GM04503 (cell line): ENCODE measurements around the gene CDR2.

Experiments
- DNase-seq: peaks from one replicate; pipeline ENCODE4 v3.0.0-alpha.2; 2012; ENCODE audit warnings: low read depth

Gene CDR2

DNA sequence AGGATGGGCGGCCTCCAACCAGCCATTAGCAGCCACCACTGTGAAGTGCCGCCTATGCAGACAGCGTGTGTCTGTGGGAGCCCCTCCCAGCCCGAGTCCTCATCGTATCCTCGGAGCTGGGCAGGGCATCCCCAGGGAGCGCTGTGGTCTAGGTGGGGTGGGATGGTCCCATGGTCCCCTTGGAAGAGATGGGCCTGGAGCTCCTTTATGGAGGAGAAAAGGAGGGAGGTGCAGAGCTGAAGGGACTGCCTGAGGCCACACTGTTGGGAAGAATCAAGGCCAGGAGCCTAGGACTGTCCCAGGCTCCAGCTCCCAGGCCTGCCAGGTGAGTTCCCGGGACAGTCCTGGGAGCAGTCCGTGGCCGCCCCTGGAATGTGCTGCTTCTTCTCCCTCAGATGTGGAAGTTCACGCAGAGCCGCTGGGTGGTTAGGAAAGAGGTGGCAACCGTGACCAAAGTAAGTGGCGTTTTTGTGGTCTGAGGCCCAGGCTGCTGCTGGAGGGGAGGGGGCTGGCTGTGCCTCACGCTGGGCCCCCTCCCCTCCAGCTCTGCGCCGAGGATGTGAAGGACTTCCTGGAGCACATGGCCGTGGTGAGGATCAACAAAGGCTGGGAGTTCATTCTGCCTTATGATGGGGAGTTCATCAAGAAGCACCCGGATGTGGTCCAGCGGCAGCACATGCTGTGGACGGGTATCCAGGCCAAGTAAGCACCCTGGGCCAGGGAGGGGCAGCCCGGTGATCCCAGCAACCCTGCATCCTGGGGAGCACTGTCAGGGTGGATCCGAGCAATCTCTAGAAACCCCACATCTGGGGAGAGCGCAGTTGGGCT is 50.2 kb downstream of the CDR2 start:
- DNase-seq: no peak

DNA sequence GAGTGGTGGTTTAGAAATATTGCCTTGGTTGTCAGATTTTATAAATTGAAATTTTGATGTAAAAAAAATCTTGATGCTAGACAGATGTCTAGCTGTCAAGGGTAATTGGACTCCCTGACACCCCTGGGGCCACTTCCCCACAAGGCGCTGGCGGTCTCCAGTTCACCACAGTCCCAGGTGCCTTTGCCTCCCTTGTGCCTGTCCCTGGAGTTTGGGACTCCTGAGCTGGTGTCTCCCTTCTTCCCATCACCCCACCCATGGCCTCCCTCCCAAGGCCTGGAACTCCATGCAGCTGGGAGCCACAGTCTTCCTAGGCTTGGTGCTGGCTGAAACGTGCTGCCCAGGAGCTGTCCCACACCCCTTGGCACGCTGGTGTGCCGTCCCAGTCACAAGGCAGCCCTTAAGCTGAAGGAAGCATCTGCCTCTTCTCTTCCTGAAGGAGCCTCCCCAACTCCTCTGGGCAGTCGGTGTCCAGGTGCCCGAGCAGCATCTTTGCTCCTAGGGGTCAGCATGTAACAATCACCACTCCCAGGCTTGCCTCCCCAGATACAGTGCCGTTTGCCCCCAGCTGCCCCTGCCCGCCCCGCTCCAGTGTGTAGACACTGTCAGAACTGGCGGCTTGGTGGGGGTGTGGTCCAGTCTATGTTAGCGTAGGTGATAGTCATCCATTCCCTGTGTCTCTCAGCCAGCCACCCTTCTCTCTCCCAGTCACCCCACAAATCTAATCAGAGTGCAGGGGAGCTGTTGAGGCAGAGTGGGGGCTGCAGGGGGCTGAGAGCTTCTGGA is 51.1 kb downstream of the CDR2 start:
- no peak for DNase-seq

DNA sequence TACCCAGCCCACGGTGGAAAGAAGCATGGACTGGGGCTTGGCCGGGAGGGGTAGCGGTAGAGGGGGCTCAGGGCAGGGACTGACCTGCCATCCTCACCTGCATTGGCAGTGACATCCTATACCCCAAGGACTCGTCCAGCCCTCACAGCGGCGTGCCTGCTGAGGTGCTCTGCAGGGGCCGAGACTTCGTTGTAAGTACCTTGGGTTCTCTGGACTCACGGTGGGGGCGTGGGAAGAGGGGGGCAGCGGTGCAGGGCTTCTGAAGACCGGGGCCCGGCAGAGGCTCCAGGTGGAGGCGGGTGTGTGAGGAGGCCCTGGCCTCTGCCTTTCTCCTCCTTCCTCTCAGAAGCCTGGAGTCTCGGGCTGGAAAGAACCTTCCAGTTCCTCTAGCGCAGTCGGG is 51.7 kb downstream of the CDR2 start:
- DNase-seq: no peak

DNA sequence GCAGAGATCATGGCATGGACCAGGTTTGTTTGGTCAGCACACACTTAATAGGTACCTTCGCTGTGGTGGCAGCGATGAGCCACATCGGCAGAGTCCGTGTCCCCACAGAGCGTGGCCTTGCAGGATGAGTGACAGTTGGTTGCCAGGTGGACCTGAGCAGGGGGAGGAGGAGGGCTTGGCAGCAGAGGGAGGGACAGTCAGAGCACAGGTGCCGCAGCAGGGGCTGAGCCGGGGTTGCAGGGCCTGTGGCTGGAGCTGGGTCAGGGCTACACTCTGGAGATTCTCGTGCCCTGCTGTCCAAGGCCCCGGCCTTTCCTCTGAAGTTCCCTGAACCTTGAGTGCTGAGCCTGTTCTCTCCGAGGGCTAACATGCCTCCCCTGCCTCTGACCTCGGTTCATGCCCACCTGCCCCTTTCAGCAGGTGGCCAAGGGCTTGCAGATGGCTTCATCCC is 52.4 kb downstream of the CDR2 start:
- no peak for DNase-seq

DNA sequence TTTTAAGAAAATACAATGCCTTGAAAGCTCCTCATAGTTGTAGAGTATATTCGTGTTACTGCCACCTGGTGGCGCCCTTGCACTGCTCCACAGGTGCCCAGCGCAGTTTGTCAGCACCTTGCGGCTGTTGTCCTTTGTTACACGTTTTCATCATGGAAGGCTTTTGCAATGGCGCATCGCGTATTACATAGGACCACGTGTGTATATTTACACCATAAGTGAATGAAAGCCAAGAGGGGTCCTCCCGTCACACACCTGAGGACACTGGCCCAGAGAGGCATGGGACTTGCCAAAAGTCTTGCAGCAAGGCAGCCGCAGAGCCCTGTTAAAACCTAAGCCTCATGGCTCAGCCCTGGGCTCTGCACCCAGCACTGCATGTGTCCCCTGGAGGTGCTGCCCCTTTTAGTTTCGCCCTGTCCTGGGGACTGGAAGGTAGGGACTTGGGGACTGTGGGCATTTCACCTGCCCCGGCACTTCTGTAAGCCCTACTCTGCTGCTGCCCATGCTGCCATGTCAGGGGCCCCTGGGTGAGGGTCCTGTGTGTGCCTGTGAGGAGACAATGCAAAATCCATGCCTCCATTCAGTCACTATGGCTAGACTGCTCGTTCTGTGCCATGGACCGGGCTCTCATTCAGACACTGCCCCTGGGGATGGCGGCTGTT is 52.9 kb downstream of the CDR2 start:
- peak; percentile 10 for DNase-seq

DNA sequence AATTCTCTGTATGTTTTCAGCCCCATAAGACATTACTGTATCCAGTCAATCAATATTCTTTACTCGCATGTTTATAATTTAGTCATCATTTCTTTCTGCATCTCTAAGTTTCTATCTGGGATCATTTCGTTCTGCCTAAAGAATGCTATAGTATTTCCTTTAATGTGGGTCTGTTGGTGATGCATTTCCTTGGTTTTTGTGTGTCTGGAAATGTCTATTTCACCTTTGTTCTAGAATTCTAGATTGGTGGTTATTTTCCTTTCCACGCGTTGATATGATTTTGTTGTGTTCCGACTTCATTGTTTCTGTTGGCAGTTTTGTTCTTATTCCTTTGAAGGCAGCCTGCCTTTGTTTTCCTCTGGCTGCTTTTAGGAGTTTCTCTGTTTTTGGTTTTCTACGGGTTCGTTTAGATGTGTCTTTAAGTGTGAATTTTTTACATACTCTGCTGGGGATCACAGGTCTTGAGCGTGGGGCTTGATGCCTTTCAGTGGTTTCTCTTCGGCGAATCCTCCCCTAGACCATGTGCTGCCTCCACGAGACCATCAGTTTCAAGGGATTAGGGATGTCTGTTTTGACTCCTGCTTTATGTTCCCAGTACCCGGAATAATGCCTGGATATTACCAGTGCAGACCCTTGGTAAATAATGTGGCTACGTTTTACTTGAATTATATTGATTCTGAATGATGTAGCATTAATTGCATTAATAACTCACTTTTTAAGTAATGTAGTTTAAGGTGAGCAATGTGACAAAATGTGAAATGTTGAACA is 53.7 kb downstream of the CDR2 start:
- DNase-seq: no peak

DNA sequence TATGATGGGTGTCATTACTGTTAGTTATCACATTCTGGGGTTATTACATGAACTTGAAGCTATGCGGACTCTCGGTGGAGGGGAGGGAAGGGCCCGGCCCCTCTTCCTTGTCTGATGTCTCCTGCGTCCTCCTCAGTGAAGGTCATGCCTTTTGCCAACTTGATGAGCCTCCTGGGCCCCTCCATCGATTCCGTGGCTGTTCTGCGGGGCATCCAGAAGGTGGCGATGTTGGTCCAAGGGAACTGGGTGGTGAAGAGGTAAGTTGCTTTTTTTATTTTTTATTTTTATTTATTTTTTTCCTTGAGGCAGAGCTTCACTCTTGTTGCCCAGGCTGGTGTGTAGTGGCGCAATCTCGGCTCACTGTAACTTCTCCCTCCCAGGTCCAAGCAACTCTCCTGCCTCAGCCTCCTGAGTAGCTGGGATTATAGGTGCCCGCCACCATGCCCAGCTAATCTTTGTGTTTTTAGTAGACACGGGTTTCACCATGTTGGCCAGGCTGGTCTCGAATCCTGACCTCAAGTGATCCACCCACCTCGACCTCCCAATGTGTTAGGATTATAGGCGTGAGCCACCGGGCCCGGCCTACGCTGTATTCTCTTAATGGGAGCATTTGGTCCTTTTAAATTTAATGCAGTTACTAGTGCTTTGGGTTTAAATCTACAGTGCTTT is 55.6 kb downstream of the CDR2 start:
- DNase-seq: no peak

DNA sequence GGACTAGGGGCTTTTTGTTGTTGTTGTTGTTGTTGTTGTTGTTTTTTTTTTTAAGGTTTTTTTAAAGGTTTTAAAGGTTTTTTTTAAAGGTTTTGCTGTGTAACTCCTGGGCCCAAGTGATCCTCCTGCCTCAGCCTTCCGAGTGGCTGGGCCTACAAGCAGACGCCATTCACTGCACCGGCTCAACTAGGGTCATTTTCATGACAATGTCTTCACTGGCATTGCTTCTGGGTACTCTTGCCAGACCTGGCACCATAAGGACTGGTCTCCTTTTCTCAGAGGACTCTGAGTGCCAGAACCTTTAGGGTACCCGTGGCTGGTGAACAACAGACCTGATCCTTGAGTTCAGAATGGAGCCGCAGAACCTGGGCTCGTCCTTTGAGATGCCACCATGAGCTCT is 56.8 kb downstream of the CDR2 start:
- DNase-seq: no peak

DNA sequence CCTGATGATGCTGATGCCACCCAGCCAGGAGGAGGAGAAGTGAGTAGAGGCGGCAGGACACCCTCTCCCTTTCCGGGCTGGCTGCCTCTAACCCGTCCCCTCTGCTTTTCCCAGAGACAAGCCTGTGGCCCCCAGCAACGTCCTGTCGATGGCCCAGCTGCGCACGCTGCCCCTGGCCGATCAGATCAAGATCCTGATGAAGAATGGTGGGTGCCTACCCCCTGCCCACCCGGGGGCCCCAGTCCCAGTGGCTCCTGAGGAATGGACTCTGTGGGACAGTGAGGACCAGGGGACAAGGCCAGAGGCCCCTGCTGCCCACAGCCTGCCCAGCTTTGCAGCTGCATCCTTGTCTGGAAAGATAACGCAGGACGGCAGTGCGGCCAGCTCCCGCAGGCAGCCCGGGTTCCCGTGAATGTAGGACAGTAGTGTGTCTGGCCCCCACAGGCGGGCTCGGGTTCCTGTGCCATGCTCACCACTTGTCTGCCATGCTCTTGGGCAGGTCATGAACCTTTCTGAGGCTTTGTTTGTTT is 57.4 kb downstream of the CDR2 start:
- no peak for DNase-seq

DNA sequence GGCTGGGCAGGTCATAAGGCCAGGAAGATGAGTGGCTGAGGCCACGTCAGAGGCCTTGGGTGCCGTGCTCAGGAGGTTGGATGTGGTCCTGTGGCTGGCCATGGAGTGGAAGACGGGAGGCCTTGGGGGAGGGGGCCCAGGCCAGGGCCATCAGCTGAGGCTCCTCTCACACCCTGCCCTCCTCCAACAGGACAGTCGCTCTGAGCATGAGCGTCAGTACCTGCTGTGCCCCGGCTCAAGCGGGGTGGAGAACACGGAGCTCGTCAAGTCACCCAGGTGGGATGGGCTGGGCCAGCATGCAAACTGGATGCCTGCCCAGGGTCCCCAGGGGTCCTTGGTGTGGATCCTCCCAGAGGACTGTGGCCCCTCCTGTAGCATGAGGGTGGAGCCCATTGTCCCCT is 58.0 kb downstream of the CDR2 start:
- DNase-seq: no peak

DNA sequence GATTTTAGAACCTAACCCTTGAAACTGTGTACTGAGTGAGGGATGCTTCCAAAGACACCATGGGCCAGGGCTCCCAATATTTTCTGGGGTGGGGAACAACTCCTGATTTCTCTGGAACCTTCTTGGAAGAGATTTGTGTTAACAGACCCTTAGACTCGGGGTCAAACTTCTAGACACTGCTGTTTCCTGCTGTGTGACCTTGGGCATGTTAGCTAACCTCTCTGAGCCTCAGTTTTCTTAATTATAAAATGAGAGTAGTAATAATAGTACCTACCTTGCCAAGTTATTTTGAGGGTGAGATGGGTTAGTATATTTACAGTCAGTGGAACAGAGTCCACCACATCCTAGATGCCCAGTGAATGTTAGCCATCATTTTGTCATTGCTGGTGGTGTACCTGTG is 58.4 kb downstream of the CDR2 start:
- no peak for DNase-seq

DNA sequence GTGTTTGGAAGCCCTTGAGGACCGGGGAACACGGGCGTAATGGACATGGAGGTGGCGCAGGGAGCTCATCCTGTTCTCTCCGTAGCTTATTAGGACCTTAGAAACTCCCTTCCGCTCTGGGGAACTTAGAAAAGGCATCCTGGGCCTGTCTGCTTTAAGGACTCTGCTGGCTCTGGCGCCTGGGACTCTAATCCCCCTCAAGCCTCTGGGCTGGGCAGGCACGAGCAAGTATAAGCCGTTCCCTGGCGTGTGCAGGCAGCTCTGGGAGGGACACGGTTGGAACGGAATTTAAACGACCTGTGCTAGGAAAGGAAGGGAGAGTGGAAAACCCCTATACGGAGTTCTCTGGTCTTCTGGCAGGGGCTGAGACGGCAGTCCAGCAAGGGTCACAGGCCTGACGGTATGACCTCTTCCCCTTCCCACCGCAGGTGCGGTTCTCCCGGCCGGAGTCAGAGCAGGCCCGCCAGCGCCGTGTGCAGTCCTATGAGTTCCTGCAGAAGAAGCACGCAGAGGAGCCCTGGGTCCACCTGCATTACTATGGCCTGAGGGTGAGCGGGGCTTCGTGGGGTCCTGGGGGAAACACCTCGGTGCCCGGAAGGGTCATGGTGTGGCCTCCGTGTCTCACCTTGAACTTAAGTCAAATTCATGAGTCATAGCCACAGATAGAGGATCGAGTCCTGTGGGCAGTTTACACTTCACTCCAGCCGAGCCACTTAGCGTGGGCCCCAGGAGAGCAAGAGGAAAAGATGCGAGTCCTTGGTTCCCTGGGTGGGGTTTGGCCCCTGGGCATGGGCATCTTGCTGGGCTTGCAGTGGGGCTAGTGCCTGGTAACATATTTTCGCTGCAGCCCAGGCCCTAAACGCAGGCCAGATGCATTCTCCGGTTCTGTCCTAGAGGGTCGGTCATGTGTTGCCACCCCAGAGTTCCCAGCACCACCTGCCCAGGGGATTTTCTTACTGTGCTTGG is 59.5 kb downstream of the CDR2 start:
- DNase-seq: no peak

DNA sequence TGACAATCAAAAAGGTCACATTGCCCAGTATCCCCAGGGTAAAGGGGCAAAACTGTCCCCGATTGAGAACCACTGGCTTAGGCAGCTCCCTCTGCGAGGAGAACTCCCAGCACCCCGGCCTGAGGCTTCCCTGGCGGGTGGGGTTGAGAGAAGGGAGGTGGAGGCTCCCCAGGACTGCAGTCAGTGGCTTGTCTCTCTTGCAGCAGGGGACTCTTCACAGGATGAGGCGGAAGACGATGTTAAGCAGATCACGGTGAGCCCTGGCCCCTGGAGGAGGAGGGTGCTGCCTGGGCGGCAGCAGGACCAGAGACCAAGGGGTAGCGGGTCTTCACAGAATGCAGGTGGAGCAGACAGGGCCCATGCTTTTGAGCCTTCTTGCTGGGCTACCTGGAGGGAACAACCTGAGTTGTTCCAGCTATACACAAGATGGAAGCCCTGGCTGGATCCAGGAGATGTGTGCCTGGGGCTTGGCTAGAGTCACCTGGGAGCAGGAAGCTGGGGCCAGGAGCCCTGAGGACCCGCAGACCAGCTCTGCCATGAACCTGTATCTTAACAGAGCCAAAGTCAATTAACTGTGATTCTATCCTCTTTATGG is 60.4 kb downstream of the CDR2 start:
- no peak for DNase-seq

DNA sequence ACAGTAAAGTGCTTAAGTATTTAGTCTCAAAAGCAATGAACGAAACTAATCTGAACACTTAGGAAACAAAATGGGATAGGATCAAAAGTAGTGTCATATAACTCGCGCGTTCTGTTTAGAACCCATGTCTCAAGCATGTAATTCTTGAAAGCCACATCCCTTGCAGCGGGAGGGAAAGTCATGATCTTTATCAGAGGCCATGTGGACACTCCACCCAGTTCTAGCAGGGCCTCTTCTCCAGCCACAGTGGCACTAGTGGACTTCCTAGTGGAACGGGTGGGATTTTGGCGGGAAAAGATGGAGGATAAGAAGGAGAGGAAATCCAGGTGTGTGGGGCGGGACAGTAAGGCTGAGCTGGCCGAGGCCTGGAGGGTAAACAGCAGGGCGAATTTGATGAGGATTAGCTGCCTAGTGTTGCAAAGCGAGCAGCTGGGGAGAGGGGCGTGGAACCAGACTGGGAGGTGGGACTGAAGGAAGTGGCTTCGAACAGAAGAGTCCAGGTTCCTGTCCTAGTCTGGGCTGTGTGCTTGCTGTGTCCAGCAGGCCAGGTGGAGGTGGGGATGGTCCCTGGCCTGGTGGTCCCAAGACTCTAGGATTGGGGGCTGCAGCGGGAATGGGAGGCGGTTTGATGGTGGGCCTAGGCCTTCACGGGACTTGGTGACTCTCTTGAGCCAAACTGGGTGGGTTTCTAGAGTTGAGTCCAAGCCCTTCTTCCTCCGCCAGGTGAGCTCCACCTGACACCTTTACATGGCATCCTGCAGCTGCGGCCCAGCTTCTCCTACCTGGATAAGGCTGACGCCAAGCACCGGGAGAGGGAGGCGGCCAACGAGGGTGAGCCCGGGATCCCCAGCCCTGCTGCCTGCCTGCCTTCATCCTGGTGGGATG is 61.3 kb downstream of the CDR2 start:
- DNase-seq: no peak

DNA sequence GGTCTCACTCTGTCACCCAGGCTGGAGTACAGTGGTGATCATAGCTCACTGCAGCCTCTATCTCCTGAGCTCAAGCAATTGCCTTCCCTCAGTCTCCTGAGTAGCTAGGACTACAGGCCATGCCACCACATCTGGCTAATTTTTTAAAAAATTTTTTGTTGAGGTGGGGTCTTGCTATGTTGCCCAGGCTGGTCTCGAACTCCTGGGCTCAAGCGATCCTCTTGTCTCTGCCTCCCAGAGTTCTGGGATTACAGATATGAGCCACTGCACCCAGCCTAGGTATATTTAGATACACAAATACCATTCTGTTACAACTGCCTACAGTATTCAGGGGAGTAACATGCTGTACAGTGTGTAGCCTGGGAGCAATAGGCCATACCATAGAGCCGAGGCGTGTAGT is 62.9 kb downstream of the CDR2 start:
- no peak for DNase-seq

DNA sequence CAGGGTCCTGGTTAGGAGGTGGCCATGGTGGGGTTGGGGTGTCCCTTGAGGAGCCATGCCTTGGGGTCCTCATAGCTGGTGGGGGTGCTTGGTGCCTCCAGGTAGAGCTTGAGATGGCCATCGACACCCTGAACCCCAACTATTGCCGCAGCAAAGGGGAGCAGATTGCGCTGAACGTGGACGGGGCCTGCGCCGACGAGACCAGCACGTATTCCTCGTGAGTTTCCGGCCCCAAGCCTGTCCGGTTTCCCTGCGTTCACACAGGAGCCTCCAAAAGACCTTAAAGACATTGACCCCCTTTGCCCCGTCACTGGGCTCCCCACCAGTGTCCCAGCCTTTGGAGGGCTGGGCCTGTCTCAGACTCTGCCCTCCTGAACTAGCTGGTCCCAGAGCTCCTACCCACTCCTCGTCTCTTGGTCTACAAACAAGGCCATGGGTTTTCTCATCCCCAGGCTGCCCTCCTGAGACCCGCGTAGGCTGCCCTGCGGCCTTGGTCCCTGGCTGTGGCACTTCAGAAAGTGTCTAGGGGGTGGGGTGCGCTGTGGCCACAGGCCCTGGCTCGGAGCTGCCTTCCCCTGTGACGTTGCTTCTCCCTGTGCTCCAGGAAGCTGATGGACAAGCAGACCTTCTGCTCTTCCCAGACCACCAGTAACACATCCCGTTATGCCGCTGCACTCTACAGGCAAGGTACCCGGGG is 65.4 kb downstream of the CDR2 start:
- DNase-seq: no peak

DNA sequence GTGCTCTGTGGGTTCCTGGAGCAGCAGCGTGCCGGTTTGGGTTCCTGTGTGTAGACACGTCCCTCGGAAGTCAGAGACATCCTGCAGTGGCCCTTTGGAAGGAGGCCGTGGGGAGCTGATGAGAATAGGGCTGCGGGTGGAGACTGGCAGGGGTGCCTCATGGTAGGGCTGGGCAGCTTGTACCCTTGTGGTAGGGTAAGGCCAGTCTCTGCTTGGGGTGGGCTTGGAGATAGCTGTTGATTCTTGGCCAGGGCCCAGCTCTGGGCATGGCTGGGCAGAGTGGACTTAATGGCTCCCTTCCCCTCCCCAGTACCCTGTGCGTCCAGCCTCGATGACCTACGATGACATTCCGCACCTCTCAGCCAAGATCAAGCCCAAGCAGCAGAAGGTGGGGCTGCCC is 66.6 kb downstream of the CDR2 start:
- DNase-seq: no peak

DNA sequence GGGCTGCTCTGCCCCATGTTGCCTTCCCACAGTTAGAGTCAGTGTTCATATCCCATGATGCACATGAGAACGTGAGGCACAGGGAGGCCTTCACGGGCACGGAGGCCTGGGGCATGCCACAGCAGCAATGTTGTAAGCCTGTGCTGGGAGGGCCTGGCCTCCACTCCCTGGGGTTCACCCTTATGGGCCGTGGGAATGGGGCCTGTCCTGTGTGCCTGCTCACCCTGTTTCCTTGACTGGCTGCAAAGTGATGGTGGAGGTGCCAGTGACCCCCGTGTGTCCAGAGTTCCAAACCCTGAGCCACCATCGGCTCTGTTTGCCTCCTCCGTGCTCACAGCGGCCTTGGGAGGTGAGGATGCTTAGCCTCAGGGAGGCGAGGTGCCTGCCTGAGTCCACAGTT is 67.6 kb downstream of the CDR2 start:
- DNase-seq: no peak
